ENCODE measurements around the gene DYNC2I2.
A peak's percentile ranks its signal among the peaks of the same experiment; 100 is the strongest.
"Not testable (repeated sequence)": the region's sequence is repeated elsewhere in the genome, so short reads cannot be mapped to it uniquely, and the experiment has no call there.

The DYNC2I2 gene

DNA sequence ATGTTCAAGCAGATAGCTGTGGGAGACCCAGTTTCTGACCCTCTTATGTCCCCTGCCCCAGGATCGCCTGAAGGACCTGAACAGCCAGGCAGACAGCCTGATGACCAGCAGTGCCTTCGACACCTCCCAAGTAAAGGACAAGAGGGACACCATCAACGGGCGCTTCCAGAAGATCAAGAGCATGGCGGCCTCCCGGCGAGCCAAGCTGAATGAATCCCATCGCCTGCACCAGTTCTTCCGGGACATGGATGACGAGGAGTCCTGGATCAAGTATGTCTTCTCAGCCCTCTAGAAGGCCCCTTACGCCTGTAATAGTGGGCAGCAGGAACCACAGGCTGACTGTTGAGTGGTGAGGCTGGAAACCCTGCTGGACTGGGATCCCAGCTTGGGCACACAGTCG, 41.1 kb downstream of the DYNC2I2 start:
- no peak for DNase-seq (ENCODE audit: low spot score)

DNA sequence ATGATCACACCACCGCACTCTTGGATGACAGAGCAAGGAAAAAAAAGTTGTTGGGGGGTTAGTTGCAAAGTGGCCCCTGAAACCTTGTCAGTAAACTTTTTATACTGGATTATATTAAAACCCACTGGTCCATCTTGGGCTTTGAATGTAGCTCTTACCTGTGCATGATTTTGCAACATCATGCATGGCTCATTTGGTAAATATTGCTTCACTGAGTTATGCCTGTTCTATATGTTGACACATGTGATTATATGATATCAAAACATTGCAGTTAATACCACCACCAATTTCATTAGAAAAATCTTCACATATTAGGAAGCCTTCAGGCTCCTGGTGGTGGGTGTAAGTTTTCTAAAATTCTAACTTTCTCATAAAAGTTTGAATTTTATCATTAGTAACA, 41.9 kb downstream of the DYNC2I2 start:
- DNase-seq (ENCODE audit: low spot score): no peak

DNA sequence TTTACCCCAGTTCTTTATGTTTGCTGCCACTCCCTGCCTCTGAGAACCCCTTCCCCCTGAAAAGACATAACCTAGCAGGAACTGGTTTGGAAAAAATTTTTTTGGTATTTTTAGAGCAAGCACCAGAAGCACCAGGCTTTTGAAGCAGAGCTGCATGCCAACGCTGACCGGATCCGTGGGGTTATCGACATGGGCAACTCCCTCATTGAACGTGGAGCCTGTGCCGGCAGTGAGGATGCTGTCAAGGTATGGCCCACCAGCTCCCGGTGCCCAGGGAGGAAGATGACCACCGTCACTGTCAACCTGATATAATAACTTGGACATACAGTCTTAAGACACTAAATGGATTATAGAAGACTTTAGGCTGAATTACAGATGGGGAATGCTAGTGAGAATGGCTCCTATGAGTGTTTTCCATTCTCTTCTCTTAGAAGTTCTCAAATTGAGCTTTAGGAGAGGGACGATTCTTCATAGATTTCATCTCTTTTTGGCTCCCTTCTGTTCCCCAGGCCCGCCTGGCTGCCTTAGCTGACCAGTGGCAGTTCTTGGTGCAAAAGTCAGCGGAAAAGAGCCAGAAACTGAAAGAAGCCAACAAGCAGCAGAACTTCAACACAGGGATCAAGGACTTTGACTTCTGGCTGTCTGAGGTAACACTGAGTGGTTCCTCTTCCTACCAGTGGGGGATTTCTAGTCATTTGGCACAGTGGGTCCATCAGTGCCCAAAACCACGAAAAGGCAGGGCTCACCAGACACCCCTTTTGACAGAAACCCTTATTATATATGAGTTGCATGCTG, 44.9 kb downstream of the DYNC2I2 start:
- DNase-seq (ENCODE audit: low spot score): no peak

DNA sequence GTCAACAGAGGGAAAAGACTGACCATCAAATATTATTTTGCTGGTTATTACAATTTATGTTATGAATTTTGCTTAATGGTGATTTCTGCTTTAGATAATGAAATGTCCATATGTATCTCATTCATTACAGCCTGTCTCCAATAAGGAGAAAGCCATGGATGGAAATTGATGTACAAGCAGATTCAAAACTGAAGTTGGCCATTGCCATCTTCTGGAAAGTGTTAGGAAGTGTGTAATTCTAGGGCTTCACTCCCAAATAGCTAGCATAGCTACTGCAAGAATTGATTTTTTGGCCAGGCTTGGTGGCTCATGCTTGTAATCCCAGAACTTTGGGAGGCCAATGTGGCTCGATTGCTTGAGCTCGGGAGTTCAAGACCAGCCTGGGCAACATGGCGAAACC, 45.8 kb downstream of the DYNC2I2 start:
- DNase-seq (ENCODE audit: low spot score): no peak

DNA sequence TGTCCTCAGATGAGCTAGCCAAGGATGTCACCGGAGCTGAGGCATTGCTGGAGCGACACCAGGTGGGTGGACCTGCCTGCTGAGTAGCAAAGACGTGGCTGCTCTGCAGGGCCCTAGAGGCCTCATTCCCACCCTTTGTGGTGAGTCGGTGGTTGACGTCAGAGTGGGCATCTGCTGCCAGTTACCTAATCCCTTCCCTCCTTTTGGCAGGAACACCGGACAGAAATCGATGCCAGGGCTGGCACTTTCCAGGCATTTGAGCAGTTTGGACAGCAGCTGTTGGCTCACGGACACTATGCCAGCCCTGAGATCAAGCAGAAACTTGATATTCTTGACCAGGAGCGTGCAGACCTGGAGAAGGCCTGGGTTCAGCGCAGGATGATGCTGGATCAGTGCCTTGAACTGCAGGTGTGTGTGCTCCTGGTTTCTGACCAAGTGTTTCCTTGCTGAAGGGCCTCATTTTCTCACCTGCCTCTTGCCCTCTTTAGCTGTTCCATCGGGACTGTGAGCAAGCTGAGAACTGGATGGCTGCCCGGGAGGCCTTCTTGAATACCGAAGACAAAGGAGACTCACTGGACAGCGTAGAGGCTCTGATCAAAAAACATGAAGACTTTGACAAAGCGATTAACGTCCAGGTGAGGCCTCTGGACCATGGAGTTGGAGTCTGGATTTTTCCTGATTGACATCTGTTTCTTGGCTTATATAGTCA, 48.9 kb downstream of the DYNC2I2 start:
- DNase-seq (ENCODE audit: low spot score): peak; percentile 81

DNA sequence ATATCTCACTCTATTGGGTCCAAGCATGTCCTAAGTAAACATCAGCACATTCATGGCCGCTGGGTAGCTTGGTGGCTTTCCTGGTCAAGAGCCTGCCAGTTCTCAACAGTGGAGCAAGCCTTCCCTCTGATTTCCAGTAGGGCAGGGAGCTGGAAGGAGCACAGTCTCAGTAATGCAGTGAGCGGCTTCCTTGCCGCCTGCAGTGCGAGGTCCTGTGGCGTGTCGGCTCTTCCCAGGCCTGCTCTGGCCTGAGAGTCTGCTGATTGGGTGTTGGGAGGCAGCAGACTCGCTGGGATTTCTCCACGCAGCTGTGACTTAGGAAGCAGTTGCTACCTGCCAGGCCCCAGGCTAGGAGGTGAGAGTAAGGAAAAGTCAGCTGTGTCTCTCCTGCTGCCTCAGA, 53.0 kb downstream of the DYNC2I2 start:
- no peak for DNase-seq (ENCODE audit: low spot score)

DNA sequence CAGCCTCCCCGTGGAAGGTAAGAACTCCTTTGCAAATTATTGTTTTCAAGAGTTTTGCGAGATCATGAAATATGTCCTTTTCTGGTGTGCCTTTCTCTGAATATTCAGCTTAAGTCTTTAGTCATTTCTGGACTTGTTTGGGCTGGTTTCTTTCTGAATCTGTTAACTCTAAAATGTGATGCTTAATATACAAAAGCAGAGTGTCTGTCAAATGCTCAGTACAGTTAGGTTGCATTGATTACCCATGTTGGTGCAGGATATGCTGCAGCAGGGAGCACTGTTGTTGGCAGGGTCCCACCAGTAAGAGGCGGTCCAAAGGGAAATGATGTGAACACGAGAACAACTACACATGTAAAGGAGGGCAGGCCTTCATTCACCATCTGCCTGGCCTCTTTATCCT, 56.5 kb downstream of the DYNC2I2 start:
- no peak for DNase-seq (ENCODE audit: low spot score)

DNA sequence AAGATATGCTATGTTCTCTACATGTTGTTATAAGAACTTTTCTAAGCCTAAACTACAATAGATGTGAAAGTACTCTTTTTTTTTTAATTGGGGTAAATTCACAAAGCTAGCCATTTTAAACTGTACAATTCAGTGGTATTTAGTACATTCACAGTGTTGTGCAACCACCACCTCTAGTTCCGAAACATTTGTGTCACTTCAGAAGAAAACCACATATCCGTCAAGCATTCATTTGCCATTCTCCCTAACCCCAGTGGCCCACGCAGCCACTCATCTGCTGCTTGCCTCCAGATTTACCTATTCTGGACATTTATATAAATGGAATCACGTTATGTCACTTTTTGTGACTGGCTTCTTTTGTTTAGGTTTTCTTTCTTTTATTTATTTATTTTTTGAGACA, 61.2 kb downstream of the DYNC2I2 start:
- no peak for DNase-seq (ENCODE audit: low spot score)

DNA sequence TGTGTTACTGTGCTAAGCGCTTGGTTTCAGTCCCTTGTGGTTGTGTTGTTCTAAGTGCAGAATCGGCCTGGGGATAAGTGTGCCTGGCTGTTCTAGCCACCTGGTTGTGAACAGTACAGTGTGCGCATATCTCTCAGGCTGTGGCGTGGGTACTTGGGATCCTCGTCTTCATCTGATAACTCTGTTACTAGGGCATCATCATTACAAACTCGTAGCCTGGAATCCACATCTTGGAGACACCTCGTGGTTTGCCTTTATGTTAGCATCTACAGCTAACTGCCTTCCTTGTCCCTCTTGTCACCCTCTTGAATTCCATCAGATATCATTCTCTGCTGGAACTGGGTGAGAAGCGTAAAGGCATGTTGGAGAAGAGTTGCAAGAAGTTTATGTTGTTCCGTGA, 62.8 kb downstream of the DYNC2I2 start:
- DNase-seq (ENCODE audit: low spot score): no peak

DNA sequence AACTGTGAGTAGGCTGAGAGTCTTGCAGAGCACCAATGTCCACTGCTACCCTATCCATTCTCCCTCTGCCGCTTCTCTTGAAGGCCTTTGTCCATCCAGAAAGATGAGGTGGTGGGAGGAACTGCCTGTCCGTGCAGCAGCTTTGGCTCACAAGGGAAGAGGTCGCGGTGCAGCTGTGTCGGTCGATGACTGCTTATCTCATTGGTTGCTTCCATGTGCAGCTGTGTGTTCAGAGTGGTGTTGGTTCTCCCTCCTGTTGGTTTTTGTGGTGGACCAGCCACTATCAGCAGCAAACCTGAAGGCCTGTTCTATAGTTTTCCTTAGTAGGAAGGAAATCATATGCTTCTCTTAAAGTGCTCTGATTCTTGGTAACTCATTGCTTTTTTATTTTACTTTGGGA, 63.6 kb downstream of the DYNC2I2 start:
- DNase-seq (ENCODE audit: low spot score): no peak

DNA sequence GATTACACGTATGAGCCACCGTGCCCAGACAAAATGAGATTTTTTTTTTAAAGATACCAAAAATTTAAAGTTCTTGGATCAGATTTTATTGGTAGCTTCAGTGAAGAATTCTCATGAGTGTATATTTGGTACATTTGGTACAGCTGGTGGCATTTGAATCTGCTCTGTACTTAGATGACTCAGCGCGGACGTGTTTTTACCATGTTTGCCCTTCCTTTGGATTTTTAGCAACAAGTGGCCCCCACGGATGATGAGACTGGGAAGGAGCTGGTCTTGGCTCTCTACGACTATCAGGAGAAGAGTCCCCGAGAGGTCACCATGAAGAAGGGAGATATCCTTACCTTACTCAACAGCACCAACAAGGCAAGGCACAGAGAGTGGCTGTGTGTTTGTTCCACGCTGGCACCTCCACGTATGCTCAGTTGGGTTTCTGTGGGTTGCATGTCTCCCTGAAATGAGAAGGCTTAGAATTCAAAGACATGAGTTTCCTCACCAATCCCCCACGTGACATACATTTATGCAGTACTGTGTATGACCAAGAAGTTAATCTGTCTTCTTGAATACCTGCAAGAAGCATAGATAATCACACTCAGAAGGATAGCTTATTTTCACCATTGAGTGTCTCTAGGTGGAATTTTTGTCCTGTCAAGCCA, 67.9 kb downstream of the DYNC2I2 start:
- no peak for DNase-seq (ENCODE audit: low spot score)

DNA sequence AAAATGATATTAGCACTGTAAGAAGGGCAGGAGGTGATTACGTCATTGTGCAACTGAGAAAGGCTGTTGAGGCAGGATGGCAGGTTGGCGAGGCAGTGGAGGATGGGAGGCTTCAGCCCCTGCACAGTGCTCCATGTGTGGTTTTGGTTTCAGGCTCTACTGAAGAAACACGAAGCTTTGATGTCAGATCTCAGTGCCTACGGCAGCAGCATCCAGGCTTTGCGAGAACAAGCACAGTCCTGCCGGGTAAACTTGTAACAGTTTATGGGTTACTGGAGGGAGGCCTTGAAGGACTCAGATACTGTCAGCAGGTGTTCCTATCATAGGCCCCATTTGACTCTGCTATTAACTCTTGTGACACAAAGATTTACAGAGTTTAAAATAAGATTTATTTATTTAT, 69.2 kb downstream of the DYNC2I2 start:
- DNase-seq (ENCODE audit: low spot score): no peak

DNA sequence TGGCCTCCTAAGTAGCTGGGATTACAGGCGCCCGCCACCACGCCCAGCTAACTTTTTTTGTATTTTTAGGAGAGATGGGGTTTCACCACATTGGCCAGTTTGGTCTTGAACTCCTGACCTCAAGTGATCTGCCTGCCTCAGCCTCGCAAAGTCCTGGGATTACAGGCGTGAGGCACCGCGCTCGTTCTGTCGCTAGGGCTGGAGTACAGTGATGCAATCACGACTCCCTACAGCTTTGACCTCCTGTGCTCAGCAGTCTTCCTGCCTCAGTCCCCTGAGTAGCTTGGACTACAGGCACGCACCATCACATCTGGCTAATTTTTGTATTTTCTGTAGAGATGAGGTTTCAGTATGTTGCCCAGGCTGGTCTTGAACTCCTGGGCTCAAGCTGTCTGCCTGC, 69.7 kb downstream of the DYNC2I2 start:
- not testable (repeated sequence) for DNase-seq (ENCODE audit: low spot score)

DNA sequence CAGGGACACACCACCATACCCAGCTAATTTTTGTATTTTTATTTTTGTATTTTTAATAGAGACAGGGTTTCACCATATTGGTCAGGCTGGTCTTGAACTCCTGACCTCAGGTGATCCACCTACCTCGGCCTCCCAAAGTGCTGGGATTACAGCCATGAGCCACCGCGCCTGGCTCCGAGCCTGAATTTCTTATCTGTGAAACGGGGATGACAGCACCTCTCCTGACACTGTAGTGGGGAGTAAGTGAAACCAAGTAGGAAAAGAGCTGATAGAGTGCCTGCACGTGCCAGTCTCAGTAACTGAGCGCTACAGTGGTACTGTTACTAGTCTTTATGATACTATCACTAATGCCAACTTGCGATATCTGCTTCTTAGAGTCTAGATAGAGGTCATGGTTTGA, 71.5 kb downstream of the DYNC2I2 start:
- not testable (repeated sequence) for DNase-seq (ENCODE audit: low spot score)

Data from putamen (tissue), 1 donor.